Body of pancreas (tissue), 4 donors: Measurements from ENCODE around the gene PBRM1.

Source experiments
- CTCF ChIP-seq, 7 experiments: fragments of 450-650 bp in 4 of 7; fragments of 200-600 bp in 3 of 7; sonication (generic) in 3 of 7; IDR thresholded peaks; one replicate each; pipeline ENCODE4 v1.5.1; 2016 to 2019; ENCODE audit warnings: antibody characterized with exemption in 7 of 7
- POLR2A ChIP-seq, 3 donors: fragments of 450-650 bp; IDR thresholded peaks; one replicate each; pipeline ENCODE4 v1.6.1; 2016; ENCODE audit warnings: antibody characterized with exemption in 3 of 3, mild to moderate bottlenecking in 2 of 3

DNA sequence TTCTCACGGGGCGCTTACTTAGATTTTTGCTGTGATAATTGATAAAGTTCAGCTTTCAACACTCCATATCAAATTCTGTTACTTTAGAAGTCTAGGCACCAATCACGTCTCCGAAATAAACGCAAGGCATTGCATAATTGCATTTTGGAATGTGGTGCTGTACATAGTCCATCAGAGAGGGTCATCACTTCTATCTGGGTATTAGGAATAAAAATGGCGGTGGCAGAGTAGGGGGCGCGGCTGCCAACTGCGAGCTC lies 149.7 kb downstream of the PBRM1 start:
- no peak for TF ChIP-seq CTCF (IDR thresholded peaks at IDR 0.05)
- TF ChIP-seq POLR2A (IDR thresholded peaks at IDR 0.05) = no peak
